Measurements from ENCODE around the gene PIH1D2.

DNA sequence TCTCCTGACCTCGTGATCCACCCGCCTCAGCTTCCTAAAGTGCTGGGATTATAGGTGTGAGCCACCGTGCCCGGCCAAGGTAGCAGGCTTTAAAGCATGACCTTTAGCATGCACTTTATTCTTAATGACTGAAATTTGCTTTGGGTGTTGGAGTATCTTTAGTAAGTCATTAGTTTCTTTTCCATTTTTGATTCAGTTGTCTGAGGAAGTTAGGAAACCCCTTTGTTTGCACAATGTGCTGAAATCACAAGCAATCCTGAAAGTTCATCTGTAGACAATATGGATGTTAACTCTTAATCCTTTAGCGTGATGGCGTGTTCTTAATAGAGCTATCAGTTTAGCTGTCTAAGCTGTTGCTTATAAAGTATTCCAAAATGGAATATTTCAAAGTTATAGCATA is 29.6 kb upstream of the PIH1D2 start:
- TF ChIP-seq EP300 (IDR thresholded peaks at IDR 0.05; ENCODE audit: borderline replicate concordance in 1 of 2, control insufficient read depth in 1 of 2, low read depth in 2 of 2, low read length in 2 of 2) (no peak), MYC (IDR thresholded peaks at IDR 0.05; ENCODE audit: insufficient read depth, insufficient read length, insufficient replicate concordance, low read length, severe bottlenecking) (no peak), JUND (IDR thresholded peaks at IDR 0.05; ENCODE audit: low read depth, low read length) (no peak), GABPA (IDR thresholded peaks at IDR 0.05; ENCODE audit: low read depth) (no peak), POLR2A (IDR thresholded peaks at IDR 0.05; ENCODE audit: low read depth, low read length) (no peak)
- TF ChIP-seq, protein P1, sequence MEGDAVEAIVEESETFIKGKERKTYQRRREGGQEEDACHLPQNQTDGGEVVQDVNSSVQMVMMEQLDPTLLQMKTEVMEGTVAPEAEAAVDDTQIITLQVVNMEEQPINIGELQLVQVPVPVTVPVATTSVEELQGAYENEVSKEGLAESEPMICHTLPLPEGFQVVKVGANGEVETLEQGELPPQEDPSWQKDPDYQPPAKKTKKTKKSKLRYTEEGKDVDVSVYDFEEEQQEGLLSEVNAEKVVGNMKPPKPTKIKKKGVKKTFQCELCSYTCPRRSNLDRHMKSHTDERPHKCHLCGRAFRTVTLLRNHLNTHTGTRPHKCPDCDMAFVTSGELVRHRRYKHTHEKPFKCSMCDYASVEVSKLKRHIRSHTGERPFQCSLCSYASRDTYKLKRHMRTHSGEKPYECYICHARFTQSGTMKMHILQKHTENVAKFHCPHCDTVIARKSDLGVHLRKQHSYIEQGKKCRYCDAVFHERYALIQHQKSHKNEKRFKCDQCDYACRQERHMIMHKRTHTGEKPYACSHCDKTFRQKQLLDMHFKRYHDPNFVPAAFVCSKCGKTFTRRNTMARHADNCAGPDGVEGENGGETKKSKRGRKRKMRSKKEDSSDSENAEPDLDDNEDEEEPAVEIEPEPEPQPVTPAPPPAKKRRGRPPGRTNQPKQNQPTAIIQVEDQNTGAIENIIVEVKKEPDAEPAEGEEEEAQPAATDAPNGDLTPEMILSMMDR (IDR thresholded peaks at IDR 0.05 in 2 of 3, conservative IDR thresholded peaks at IDR 0.05 in 1 of 3; ENCODE audit: control insufficient read depth in 2 of 3, extremely low read depth in 1 of 3, insufficient read depth in 1 of 3, low read depth in 3 of 3, low read length in 3 of 3): no peak

All from GM12878 (cell line).